GM23338 (cell line): ENCODE results near the gene NEDD1. TPM values are rescaled to one million over a fixed set of nuclear protein-coding genes. Genes with fewer than 3 reads are reported as not detected.

Source experiments
- ATAC-seq: fragments of 200-7000 bp; cut with Tn5 transposase; 3 replicates; pipeline ENCODE4 v1.9.1; 2020
- DNase-seq: peaks from one replicate; pipeline ENCODE4 v3.0.0-alpha.2; 2015; ENCODE audit warnings: low spot score
- H2AFZ ChIP-seq: fragments of 200-600 bp; sonication (generic); 2 replicates; pipeline ENCODE4 v1.8.0; 2016; ENCODE audit warnings: antibody characterized with exemption, mild to moderate bottlenecking, moderate library complexity
- H3F3A ChIP-seq: fragments of 200-600 bp; sonication (generic); replicated peaks from 2 replicates; pipeline ENCODE4 v1.8.0; 2017; ENCODE audit warnings: antibody characterized with exemption, mixed run types, low read depth
- H3K27ac ChIP-seq: fragments of 200-600 bp; sonication (generic); 2 replicates; pipeline ENCODE4 v1.6.1; 2016; ENCODE audit warnings: low read depth
- H3K27me3 ChIP-seq: fragments of 200-600 bp; sonication (generic); 2 replicates; pipeline ENCODE4 v1.8.0; 2016; ENCODE audit warnings: mild to moderate bottlenecking, mixed run types, moderate library complexity; ENCODE audit not compliant: insufficient read depth
- H3K36me3 ChIP-seq: fragments of 200-600 bp; sonication (generic); 2 replicates; pipeline ENCODE4 v1.8.0; 2016; ENCODE audit warnings: mild to moderate bottlenecking; ENCODE audit not compliant: insufficient read depth
- H3K4me1 ChIP-seq: fragments of 200-600 bp; sonication (generic); 2 replicates; pipeline ENCODE4 v1.8.0; 2016; ENCODE audit warnings: mild to moderate bottlenecking, moderate library complexity; ENCODE audit not compliant: insufficient read depth
- H3K4me2 ChIP-seq: fragments of 200-600 bp; sonication (generic); 2 replicates; pipeline ENCODE4 v1.7.1; 2017; ENCODE audit warnings: mixed run types
- H3K4me3 ChIP-seq: fragments of 200-600 bp; sonication (generic); 2 replicates; pipeline ENCODE4 v1.6.1; 2016; ENCODE audit warnings: mixed run types
- H3K79me2 ChIP-seq: fragments of 200-600 bp; sonication (generic); replicated peaks from 2 replicates; pipeline ENCODE4 v1.8.0; 2017; ENCODE audit warnings: mild to moderate bottlenecking; ENCODE audit not compliant: insufficient read depth
- H3K9me2 ChIP-seq: fragments of 200-600 bp; sonication (generic); 2 replicates; pipeline ENCODE4 v1.8.0; 2017; ENCODE audit not compliant: insufficient read depth
- H4K20me1 ChIP-seq: fragments of 200-600 bp; sonication (generic); replicated peaks from 2 replicates; pipeline ENCODE4 v1.8.0; 2017; ENCODE audit warnings: mild to moderate bottlenecking; ENCODE audit not compliant: insufficient read depth
- H3K27ac Mint-ChIP-seq: 2 replicates; pipeline ENCODE4 v1.8.0; 2020; ENCODE audit warnings: inconsistent platforms, mild to moderate bottlenecking, moderate library complexity, mixed read lengths
- H3K27me3 Mint-ChIP-seq: 3 replicates; pipeline ENCODE4 v1.8.0; 2022; ENCODE audit warnings: low read depth, mild to moderate bottlenecking, moderate library complexity, mixed read lengths, inconsistent platforms; ENCODE audit not compliant: insufficient read depth, poor library complexity
- H3K36me3 Mint-ChIP-seq: 3 replicates; pipeline ENCODE4 v1.8.0; 2021; ENCODE audit warnings: low read depth, mild to moderate bottlenecking, inconsistent platforms, moderate library complexity, mixed read lengths
- H3K4me1 Mint-ChIP-seq: 3 replicates; pipeline ENCODE4 v1.8.0; 2020; ENCODE audit warnings: mild to moderate bottlenecking, inconsistent platforms, mixed read lengths
- H3K4me3 Mint-ChIP-seq: 3 replicates; pipeline ENCODE4 v1.8.0; 2021; ENCODE audit warnings: moderate library complexity, mild to moderate bottlenecking, inconsistent platforms, mixed read lengths
- H3K9me3 Mint-ChIP-seq: 3 replicates; pipeline ENCODE4 v1.8.0; 2020; ENCODE audit warnings: moderate library complexity, mild to moderate bottlenecking, inconsistent platforms, mixed read lengths
- CREB1 ChIP-seq: fragments of 250-450 bp; sonication (Bioruptor Pico); IDR thresholded peaks from 2 replicates; pipeline ENCODE4 v1.5.0; 2020; ENCODE audit warnings: low read depth, mild to moderate bottlenecking, moderate library complexity
- EZH2phosphoT487 ChIP-seq: fragments of 200-600 bp; sonication (generic); IDR thresholded peaks from one replicate; pipeline ENCODE4 v1.8.1; 2018; ENCODE audit warnings: antibody characterized with exemption; ENCODE audit not compliant: unreplicated experiment
- STAT1 ChIP-seq: IDR thresholded peaks from one replicate; pipeline ENCODE4 v1.6.1; 2016; ENCODE audit warnings: antibody characterized with exemption; ENCODE audit not compliant: unreplicated experiment
- ZNF114 ChIP-seq: fragments of 250-450 bp; sonication (Bioruptor Pico); IDR thresholded peaks from 2 replicates; pipeline ENCODE4 v1.5.0; 2020; ENCODE audit warnings: mild to moderate bottlenecking, moderate library complexity
- ZNF462 ChIP-seq: fragments of 250-450 bp; sonication (Bioruptor Pico); IDR thresholded peaks from 2 replicates; pipeline ENCODE4 v1.5.0; 2020; ENCODE audit warnings: mild to moderate bottlenecking, moderate library complexity
- polyA plus RNA-seq: library from polyadenylated mRNA; unstranded; fragments of >200 nt; fragmentation: Nextera tagmentation; extraction: Ambion mirVana; gene quantifications from 2 replicates; pipeline ENCODE4 v1.2.1, GENCODE V29; 2016
- total RNA-seq: library from RNA; depleted of rRNA; stranded (reverse); fragments of >200 nt; shearing (Covaris generic); gene quantifications from 2 replicates; pipeline ENCODE4 v1.2.3, GENCODE V29; 2014
- TF ChIP-seq, protein P1 (sequence below): IDR thresholded peaks from one replicate; pipeline ENCODE4 v1.6.1; 2018; ENCODE audit warnings: antibody characterized with exemption; ENCODE audit not compliant: unreplicated experiment

The NEDD1 gene
- total and polyA plus RNA-seq, 2 experiments from 2014 or later: 16.0 to 35.8 TPM

DNA sequence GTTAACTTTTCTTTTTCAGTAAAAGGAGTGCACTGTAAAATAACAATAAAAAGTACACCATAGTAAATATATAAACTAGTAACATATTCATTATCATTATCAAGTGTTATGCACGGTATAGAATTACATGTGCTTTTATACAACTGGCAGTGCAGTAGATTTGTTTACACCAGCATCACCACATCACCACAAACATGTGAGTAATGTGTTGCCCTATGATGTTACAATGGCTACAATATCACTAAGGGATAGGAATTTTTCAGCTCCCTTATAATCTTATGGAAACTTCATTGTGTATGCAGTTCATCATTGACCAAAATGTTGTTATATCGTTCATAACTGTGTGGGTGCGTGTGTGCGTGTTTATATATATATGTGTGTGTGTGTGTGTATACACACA, 23.5 kb upstream of the NEDD1 start:
- H4K20me1 ChIP-seq: no peaks in the 10 kb centered on the region
- Mint-ChIP-seq H3K9me3 (no peaks in the 10 kb centered on the region), H3K4me1 (0 out of 3 replicates have a peak, but pooled peaks cover 2% of the 10 kb centered on the region), H3K4me3 (no peak overlapping the region), H3K27me3 (no peaks in the 10 kb centered on the region), H3K36me3 (no peaks in the 10 kb centered on the region), H3K27ac (no peak overlapping the region)
- H2AFZ ChIP-seq: no peak overlapping the region
- no peak for ATAC-seq
- H3K4me2 ChIP-seq: no peak overlapping the region
- no peak overlapping the region for H3K27ac ChIP-seq
- TF ChIP-seq ZNF462 (CRISPR knock-in tag): no peak
- no peak for TF ChIP-seq STAT1
- TF ChIP-seq ZNF114 (CRISPR knock-in tag): no peak
- no peak for TF ChIP-seq CREB1
- TF ChIP-seq EZH2phosphoT487: no peak
- TF ChIP-seq, protein P1, sequence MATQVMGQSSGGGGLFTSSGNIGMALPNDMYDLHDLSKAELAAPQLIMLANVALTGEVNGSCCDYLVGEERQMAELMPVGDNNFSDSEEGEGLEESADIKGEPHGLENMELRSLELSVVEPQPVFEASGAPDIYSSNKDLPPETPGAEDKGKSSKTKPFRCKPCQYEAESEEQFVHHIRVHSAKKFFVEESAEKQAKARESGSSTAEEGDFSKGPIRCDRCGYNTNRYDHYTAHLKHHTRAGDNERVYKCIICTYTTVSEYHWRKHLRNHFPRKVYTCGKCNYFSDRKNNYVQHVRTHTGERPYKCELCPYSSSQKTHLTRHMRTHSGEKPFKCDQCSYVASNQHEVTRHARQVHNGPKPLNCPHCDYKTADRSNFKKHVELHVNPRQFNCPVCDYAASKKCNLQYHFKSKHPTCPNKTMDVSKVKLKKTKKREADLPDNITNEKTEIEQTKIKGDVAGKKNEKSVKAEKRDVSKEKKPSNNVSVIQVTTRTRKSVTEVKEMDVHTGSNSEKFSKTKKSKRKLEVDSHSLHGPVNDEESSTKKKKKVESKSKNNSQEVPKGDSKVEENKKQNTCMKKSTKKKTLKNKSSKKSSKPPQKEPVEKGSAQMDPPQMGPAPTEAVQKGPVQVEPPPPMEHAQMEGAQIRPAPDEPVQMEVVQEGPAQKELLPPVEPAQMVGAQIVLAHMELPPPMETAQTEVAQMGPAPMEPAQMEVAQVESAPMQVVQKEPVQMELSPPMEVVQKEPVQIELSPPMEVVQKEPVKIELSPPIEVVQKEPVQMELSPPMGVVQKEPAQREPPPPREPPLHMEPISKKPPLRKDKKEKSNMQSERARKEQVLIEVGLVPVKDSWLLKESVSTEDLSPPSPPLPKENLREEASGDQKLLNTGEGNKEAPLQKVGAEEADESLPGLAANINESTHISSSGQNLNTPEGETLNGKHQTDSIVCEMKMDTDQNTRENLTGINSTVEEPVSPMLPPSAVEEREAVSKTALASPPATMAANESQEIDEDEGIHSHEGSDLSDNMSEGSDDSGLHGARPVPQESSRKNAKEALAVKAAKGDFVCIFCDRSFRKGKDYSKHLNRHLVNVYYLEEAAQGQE: no peak
- no peaks in the 10 kb centered on the region for H3K36me3 ChIP-seq
- H3K9me2 ChIP-seq: no peaks in the 10 kb centered on the region
- H3K27me3 ChIP-seq: no peaks in the 10 kb centered on the region
- H3K4me1 ChIP-seq: 0 out of 2 replicates have a peak, but pooled peaks cover 3% of the 10 kb centered on the region
- DNase-seq: no peak
- no peaks in the 10 kb centered on the region for H3F3A ChIP-seq
- no peaks in the 10 kb centered on the region for H3K79me2 ChIP-seq
- H3K4me3 ChIP-seq: no peak overlapping the region
